Ectodermal cell (in vitro differentiated cells): ENCODE results near the gene ATG101.

Source experiments
- H3K27ac ChIP-seq: 2 replicates; pipeline ENCODE4 v1.7.0; 2013; ENCODE audit warnings: mild to moderate bottlenecking, low read depth, low read length; ENCODE audit not compliant: insufficient read depth, poor library complexity, severe bottlenecking
- H3K27me3 ChIP-seq: 2 replicates; pipeline ENCODE4 v1.7.0; 2013; ENCODE audit warnings: mild to moderate bottlenecking, low read length; ENCODE audit not compliant: insufficient read depth, control insufficient read depth, poor library complexity, severe bottlenecking
- H3K36me3 ChIP-seq: one replicate; pipeline ENCODE4 v1.7.0; 2013; ENCODE audit warnings: low read length; ENCODE audit not compliant: control insufficient read depth, insufficient read depth
- H3K4me1 ChIP-seq: one replicate; pipeline ENCODE4 v1.7.0; 2013; ENCODE audit warnings: low read length; ENCODE audit not compliant: control insufficient read depth, insufficient read depth
- H3K4me3 ChIP-seq: 2 replicates; pipeline ENCODE4 v1.7.0; 2013; ENCODE audit warnings: low read depth, low read length, control low read depth; ENCODE audit not compliant: insufficient read depth
- H3K9me3 ChIP-seq: 2 replicates; pipeline ENCODE4 v1.7.0; 2013; ENCODE audit warnings: mild to moderate bottlenecking, low read length, moderate library complexity; ENCODE audit not compliant: control insufficient read depth
- whole genome bisulfite sequencing, 2 experiments: methylation state at CpG; one replicate each; pipeline ENCODE4 v1.1.7; 2013; ENCODE audit warnings: missing lambda C conversion rate in 2 of 2; 5-methylcytosine and 5-hydroxymethylcytosine counted together

The ATG101 gene

DNA sequence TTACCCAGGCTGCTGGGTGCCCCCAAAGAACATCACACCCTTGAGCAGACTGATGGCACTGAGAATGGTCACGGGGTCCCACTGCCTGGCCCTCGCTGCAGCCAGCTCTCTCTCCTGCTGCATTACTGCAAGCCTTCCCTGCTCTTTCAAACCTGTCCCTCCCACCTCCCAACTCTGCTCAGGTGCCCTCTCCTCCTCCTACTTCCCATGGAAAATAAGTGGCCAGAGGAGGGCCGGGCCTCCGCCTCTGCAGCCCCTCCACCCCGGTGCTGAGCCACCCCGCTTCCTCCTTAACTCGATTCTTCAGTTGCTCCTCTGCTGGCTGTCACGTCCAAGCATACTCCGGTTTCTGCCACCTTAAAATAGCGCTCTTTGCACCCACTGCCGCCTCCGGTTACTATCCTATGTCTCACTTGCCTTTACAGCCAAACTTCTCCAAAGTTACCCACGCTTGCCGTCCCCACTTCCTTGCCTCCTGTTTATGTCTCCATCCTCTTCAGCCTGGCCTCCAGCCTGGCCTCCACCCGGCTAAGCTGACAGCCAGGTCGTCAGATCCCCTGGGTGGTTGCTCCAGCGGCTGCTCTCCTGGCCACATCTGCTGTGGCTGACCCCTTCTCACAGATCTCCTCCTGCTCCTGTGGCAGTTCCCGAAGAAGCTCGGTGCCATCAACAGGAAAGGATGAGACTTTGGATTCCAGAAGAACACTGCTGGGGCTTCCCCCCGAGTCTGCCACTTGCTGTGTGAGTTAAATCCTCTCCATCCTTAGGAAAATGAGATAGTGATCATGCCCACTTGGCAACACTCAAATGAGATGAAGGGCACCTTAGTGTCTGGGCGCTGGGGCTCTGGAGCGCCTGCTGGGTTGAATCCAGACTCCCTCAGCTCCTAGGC is 17.4 kb downstream of the ATG101 start:
- Histone ChIP-seq H3K27ac (no peak overlapping the region), H3K27me3 (no peaks in the 10 kb centered on the region), H3K36me3 (no peaks in the 10 kb centered on the region), H3K4me3 (no peak overlapping the region), H3K4me1 (peaks cover 5% of the 10 kb centered on the region), H3K9me3 (no peaks in the 10 kb centered on the region)
- 88 to 90% methylated on average over 22 of the region's 22 CpGs for WGBS, 2 experiments

DNA sequence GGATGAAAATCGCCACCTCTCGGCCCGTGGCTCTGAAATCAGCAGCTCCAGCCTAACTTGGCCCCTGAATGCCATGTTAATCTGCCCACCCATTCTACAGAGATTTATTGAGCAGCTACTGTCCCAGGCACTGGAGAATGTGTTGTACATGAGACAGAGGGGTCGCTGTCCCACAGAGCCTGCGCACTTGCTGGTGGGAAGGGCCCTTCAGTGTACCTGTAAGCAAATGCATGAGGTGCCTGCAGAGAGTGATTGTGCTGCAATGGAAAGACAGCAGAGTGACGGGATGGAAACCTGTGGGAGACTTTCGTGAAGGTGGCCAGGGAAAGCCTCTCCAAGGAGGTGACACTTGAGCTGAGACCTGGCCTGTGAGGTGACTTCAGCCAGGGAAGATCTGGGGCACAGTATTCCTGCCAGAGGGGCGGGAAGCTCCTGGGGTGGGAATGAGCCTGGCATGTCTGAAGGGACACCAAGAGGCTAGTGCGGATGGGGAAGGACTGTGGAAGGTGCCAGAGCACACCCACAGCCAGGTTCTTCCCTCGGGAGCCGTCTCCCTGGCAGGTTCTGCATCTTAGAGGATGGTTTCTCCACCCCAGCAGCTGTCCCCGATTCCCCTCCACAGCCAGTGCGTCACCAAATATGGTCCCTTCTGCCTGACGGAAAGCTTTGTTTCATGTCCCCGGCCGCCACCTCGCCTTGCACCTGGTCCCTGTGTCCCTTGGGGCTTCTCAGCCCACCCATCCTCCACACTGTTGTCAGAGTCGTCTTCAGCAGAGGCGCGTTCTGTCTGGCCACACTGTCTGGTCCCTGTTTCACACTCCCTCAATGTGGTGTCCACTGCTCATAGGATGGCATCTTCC is 18.4 kb downstream of the ATG101 start:
- H3K4me3 ChIP-seq, result no peak overlapping the region

DNA sequence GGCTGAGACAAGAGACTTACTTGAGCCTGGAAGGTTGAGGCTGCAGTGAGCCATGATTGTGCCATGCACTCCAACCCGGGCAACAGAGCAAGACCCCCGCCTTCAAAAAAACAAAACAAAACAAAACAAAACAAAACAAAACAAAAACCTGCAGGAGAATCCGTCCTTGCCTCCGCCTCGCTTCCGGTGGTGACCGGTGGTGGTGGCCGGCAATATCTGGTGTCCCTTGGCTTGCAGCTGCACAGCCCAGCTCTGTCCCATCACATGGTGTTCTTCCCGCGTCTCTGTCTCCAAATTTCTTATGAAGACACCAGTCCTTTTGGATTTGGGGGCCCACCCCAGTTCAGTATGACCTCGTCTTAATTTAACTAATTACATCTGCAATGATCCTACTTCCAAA is 19.7 kb downstream of the ATG101 start:
- 92 to 93% methylated on average over 11 of the region's 11 CpGs for WGBS, 2 experiments
- Histone ChIP-seq H3K27me3 (no peaks in the 10 kb centered on the region), H3K27ac (no peak overlapping the region)

More for the DNA sequence above, 18.4 kb downstream of the ATG101 start:
- Histone ChIP-seq H3K27me3 (no peaks in the 10 kb centered on the region), H3K27ac (no peak overlapping the region), H3K4me1 (no peaks in the 10 kb centered on the region), H3K9me3 (no peaks in the 10 kb centered on the region), H3K36me3 (no peaks in the 10 kb centered on the region)
- 88 to 89% methylated on average over 20 of the region's 20 CpGs for WGBS, 2 experiments

DNA sequence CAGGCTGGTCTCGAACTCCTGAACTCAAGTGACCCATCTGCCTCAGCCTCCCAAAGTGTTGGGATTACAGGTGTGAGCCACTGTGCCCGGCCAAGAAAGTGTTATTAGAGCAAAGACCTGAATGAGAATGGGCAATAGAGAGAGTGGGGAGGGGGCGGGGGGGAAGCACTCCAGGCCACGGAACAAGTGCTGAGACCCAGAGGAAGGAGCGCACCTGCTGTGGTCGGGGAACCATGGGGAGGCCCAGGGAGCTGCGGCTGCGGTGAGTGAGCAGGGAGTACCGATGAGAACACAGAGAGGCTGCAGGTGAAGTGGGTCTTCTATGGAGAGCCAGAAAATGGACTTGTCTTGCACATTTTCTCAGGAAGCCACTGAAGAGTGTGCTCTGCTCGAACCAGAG is 20.5 kb downstream of the ATG101 start:
- no peak overlapping the region for H3K4me3 ChIP-seq
- no peak overlapping the region for H3K27ac ChIP-seq
- H3K9me3 ChIP-seq, result no peaks in the 10 kb centered on the region
- H3K27me3 ChIP-seq, result no peaks in the 10 kb centered on the region
- no peaks in the 10 kb centered on the region for H3K4me1 ChIP-seq
- WGBS, 2 experiments, result 89 to 91% methylated on average over 10 of the region's 10 CpGs
- no peaks in the 10 kb centered on the region for H3K36me3 ChIP-seq

More for the DNA sequence above, 19.7 kb downstream of the ATG101 start:
- Histone ChIP-seq H3K9me3 (no peaks in the 10 kb centered on the region), H3K4me3 (no peak overlapping the region), H3K36me3 (no peaks in the 10 kb centered on the region), H3K4me1 (no peaks in the 10 kb centered on the region)

DNA sequence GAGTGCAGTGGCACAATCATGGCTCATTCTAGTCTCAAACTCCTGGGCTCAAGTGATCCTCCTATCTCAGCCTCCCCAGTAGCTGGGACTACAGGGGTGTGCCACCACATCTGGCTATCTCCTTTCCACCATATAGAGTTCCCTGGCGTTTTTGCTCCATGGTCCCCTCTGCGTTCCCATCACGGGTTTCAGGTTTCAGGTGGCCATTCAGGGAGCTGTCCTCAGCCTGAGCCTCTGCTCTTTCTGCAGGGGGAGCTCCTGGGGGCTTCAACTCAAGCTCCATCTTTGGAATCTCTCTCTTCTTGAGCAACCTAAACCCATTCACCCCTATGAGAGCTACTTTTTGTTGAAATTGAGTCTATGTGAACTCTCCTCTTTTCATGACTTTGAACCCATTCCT is 21.3 kb downstream of the ATG101 start:
- Histone ChIP-seq H3K36me3 (no peaks in the 10 kb centered on the region), H3K27ac (no peak overlapping the region), H3K4me1 (no peaks in the 10 kb centered on the region), H3K9me3 (no peaks in the 10 kb centered on the region), H3K27me3 (no peaks in the 10 kb centered on the region), H3K4me3 (no peak overlapping the region)
- 20 to 29% methylated on average over 3 of the region's 3 CpGs for WGBS, 2 experiments

DNA sequence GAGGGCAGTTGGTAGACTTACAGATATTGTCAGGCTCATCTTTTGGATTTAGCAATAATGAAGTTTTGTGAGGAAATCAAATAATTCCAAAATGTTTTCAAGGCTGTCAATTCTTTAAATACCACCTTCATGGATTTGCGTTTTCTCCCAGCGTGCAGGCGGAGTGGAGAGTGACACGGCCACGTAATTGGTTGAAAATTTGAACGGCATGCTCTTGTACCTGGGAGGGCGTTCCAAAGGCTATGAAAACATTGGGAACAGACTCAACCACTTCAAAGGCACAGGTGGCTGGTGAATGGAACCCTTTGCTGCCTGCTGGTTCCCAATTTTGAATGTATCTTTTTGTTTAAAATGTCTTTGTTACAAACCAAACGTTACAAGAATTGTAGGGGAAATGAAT is 22.1 kb downstream of the ATG101 start:
- Histone ChIP-seq H3K27ac (no peak overlapping the region), H3K36me3 (no peaks in the 10 kb centered on the region), H3K4me1 (no peaks in the 10 kb centered on the region), H3K4me3 (no peak overlapping the region), H3K9me3 (no peaks in the 10 kb centered on the region), H3K27me3 (no peaks in the 10 kb centered on the region)
- WGBS, 2 experiments, result 93 to 95% methylated on average over 8 of the region's 8 CpGs

DNA sequence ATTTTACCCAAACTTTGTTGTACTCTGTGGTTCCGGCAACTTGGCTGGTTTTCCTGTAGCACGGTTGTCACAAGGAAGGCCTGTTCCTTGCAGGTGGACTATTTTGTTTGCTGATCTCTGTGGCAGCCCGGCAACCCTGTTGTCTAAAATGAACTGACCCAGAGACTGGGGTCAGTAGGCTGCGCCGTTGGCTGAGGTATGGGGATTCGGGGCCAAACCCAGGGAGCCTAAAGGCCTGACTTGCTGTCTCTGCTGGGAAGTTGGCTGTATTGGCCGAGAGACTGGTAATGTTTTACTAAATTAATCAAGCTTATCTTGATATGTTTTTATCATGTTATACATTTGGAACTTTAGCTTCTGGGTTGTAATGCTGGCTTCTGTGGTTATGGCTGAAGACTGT is 23.6 kb downstream of the ATG101 start:
- Histone ChIP-seq H3K9me3 (no peaks in the 10 kb centered on the region), H3K27ac (no peak overlapping the region), H3K4me3 (no peak overlapping the region), H3K36me3 (no peaks in the 10 kb centered on the region), H3K27me3 (no peaks in the 10 kb centered on the region), H3K4me1 (no peaks in the 10 kb centered on the region)
- WGBS, 2 experiments, result 89 to 91% methylated on average over 6 to 7 of the region's 7 CpGs

DNA sequence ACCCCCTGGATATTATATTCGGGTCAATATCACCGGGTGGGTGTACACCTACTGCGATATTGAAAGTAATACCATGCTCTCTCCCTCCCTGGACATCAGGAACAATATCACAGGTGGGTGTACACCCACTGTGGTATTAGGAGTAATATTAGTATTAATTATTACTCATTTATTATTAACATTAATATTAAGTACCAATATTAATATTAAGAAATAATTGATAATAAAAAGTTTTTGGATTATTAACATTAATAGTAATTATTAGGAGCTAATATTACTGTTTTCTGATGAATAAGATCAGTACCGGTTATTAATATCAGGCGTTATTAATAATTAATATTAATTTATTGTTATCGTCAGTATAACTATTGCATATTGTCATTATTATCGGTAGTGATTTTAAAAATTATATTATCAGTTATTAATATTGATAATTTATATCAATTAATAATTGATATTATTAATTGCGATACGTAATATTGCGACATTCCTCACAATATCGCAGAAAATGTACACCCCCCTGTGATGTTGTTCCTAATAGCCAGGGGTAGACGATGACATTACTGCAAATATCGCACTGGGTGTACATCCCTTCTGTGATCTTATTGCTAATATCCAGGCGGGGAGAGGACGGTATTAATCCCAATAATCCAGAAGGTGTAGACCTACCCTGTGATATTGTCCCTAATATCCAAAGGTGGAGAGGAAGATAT is 26.7 kb downstream of the ATG101 start:
- H3K4me1 ChIP-seq, result no peaks in the 10 kb centered on the region
- H3K4me3 ChIP-seq, result no peak overlapping the region
- H3K27ac ChIP-seq, result no peak overlapping the region
- WGBS, 2 experiments, result 95 to 96% methylated on average over 11 of the region's 15 CpGs
- H3K36me3 ChIP-seq, result no peaks in the 10 kb centered on the region
- peaks cover 5% of the 10 kb centered on the region for H3K27me3 ChIP-seq
- no peaks in the 10 kb centered on the region for H3K9me3 ChIP-seq

DNA sequence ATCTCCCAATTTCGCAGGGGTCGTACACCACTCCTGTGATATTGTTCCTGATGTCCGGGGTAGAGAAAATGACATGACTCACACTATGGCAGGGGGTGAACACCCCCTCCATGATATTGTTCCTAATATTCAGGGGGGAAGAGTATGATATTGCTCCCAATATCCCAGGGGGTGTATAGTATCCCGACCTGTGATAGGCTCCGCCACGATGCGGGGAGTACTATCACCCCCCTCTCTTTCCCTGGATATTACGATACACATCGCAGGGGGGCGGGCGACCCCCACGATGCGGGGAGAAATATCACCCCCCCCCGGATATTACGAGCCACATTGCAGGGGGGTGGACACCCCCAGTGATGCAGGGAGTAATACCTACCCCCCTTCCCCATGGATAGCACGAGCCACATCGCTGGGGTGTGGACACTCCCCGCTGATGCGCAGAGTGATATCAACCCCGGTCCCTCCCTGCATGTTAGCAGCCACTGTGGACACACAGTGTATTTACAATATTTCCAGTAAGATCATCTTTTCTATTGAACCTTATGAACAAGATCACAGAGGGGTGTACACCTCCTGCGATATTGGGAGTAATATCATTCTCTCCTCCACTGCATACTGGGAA is 27.4 kb downstream of the ATG101 start:
- no peak overlapping the region for H3K4me3 ChIP-seq
- WGBS, 2 experiments, result 83 to 91% methylated on average over 18 to 21 of the region's 21 CpGs

More for the DNA sequence above, 27.4 kb downstream of the ATG101 start:
- Histone ChIP-seq H3K27ac (no peak overlapping the region), H3K9me3 (no peaks in the 10 kb centered on the region), H3K4me1 (no peaks in the 10 kb centered on the region), H3K36me3 (no peaks in the 10 kb centered on the region), H3K27me3 (peaks cover 5% of the 10 kb centered on the region)
